Activated T-cell treated with anti-CD3 and anti-CD28 coated beads for 48 hours (primary cell): ENCODE measurements around the gene UFSP2.

Experiments
- DNase-seq: peaks from one replicate; pipeline ENCODE4 v3.0.0-alpha.2; 2020; ENCODE audit warnings: low read depth

Gene UFSP2

DNA sequence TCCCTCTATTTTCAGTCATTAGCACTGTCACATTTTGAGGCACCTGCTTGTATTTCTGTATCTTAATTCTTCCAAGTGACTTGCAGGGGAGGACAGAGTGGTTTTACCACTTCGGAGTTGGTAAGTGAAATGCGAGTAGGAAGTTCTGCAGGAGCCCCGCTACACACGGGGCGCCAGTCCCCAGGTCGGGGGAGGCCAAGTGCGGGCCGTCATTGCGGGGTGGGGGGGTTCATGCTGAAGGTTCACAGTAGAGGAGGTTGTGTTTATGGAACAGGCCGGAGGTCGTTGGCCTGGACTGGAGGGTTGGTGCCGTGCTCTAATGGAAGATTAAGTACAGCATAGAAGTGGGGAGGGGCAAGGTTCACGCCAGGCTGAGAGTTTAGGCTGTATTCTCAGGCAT, 74.1 kb downstream of the UFSP2 start:
- DNase-seq: no peak
